Globus pallidus (tissue), 1 donor: ENCODE results near the gene ZFTA.
"Not testable (repeated sequence)": the region's sequence is repeated elsewhere in the genome, so short reads cannot be mapped to it uniquely, and the experiment has no call there.

ENCODE experiments used
- DNase-seq: peaks from one replicate; pipeline ENCODE4 v3.0.0-alpha.2; 2015; ENCODE audit warnings: low spot score

Gene ZFTA

DNA sequence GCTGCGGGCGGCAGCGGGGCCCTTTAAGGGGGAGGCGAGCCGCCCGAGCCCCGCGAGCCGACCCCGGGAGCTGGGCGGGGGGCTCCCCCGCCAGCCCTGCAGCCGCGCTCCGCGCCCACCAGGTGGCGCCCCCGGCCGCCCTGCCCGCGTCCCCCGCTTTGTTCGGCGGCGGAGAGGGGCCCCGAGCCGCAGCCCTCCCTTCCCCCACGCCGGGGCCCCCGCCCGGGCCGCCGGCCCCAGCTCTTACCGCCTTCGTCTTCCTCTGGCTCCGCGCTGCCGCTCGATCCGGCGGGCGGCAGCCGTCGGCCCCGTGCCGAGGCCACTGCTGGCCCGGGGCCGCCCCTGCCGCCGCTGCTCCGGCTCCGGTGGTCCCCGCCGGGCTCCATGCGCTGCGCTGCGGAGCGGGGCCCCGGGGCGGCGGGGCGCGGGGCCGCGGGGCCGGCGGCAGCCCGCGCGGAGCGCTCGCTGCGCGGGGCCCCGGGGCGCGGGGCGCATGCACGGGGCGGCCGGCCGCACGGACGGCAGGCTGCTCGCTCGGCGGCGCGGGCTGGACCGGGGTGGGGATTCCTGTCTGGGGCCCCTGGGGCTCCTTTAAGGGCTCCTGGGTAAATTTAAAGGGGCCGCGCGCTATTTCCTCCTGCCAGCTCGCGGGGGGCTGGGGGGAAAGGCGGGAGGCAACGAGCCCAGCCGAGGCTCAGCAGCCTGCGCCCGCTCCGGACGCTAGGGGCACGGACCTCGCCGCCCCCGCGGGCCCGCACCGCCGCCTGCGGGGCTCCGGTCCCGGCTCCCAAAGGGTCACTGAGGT, at the start of gene ZFTA:
ZFTA (minus strand) TSS at position 539 of the 805 bp plus-strand sequence; CDS start at position 386, 153 bp downstream.
- peak; percentile 40 for DNase-seq

DNA sequence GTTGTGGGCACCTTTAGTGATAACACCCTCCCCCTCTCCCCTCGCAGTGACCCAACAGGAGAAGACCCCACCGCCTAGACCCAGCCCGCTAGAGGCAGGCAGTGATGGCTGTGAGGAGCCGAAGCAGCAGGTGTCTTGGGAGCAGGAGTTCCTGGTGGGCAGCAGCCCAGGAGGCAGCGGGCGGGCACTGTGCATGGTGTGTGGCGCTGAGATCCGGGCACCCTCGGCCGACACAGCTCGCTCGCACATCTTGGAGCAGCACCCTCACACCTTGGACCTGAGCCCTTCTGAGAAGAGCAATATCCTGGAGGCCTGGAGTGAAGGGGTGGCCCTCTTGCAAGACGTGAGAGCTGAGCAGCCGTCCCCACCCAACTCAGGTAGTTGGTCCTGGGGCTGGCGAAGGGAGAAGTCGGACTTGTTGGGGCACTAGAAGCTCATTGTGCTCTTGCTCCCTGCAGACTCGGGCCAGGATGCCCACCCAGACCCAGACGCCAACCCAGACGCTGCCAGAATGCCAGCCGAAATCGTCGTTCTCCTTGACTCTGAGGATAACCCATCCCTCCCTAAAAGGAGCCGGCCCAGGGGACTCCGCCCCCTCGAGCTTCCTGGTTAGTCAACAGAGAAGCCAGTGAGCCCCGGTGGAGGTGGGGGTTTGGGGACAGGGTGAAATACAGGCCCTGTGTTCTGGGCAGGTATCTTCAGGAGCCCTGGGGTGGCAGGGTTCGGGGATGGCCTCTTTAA, 49.4 kb upstream of the ZFTA start:
- DNase-seq, result no peak

DNA sequence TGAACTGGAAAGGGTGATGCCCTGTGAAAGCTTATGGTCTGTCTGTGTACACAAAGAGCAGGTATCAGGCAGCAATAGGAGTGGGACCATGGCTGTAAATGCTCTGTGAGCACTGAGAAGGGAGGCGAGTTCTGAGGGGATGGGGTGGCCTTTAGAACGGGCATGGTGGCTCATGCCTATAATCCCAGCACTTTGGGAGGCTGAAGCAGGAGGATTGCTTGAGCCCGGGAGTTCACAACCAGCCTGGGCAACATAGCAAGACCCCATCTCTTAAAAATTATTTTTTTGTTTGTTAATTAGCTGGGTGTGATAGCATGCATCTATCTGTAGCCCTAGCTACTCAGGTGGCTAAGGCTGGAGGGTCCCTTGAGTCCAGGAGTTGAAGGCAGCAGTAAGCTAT, 48.2 kb upstream of the ZFTA start:
- no peak for DNase-seq

DNA sequence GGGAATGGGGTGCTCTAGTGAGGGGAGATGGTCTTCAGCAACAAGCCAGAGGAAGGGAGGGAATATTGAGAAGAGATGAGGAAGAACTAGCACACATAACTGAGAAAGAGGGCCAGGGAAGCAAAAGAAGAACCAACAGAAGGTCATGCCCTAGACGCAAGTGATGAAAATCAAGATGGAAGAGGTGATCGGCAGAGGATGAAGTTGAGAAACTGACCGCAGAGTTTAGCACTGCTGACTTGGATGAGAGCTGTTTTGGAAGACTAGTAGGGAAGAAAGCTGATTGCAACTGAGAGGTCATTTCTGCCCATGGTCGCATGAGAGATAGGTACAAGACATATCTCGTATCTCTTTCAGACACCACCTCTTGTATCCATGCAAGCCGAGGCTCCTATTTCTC, 47.6 kb upstream of the ZFTA start:
- DNase-seq, result no peak

DNA sequence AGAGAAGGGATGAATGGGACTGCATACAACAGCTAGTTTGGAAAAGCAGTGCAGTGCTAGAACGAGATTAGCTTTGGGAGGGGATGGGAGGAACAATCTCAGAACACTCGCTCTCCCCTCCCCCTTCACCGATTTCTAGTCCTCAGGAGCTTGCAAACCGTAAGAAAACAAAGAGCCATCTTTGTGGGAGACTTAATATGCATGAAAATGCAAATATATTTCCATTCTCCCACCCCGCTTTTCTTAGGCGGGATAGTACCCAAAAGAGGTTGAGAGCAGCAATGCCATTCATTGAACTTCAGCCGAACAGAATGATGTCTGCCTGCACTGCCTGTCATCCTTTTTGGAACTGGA, 45.8 kb upstream of the ZFTA start:
- no peak for DNase-seq

DNA sequence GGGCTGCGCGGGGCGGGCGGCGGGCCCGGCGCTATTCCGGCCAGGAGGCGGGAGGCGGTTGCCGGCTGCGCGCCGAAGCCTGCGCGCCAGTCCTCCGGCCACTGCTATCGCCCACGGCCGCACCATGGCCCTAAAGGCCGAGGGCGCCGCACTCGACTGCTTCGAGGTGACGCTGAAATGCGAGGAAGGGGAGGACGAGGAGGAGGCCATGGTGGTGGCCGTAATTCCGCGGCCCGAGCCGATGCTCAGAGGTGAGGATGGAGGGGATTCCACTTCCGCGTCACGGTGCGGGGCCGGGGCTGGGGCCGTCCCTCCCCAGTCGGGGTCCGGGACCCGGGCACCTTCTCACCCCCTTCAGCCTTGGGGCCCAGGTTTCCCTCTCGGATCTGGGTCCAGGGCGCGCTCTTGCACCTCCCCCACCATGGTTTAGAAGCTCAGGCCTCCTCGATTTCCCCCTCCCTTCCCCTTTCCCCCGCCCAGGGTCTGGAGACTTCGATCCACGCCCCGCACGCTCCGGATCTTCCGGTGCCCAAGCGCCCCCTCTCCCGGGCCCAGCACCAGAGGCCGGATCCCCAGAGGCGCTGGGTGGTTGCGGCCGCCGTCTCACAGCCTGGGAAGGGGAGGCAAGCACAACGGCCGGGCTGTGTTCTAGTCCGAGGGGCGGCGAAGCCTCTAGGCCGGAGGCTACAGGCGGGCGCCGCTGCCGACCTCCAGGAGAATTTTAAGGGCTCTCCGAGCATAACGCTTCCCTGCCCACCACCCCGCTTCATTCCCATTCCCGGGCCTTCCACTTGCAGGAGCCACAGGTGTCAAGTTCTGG, 45.2 kb upstream of the ZFTA start:
- DNase-seq, result peak; percentile 51

DNA sequence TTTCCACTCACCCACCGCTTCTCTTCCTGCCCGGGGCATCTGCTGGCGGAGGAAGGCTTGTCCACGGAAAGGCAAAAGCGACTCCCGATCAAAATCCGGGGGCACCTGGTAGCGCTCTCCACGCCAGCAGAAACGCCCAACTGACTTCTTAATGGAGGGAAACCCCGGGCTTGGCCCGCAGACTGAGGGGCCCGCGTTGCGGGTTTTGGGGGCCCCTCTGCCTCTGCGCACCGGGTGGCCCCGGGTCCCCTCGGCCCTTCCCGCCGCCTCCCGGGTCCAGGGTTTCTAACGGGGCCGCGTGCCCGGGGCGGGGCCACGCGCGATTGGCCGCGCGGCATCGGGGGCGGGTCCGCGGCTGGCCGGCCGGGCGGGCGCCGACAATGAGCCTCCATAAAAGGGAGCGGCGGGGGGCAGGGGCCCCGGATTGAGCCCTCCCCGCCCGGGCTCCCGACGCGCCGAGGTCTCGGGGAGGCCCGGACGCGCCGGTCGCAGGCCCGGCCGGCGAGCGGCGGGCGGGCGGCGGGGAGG, 44.5 kb upstream of the ZFTA start, which contains the start of gene SPINDOC:
SPINDOC (plus strand) TSS at position 422 of the 528 bp plus-strand sequence. CDS start 231 bp downstream, outside the sequence.
- peak; percentile 79 for DNase-seq

DNA sequence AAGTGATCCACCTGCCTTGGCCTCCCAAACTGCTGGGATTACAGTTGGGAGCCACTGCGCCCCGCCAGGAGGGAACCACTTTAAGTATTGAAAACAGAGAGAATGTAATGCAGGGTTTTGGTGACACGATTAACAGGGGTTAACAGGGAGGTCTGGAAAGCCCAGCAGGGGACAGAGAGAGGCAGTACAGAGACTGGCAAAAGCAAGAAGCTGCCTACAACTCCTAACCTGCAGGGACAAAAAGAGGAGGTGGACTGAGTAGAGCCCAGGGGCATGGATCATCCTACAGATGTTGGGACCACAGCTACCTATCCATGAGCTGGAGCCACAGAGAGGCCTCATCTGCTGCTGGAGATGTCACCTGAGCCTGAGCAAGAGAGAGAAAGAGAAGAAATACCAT, 42.9 kb upstream of the ZFTA start:
- no peak for DNase-seq

DNA sequence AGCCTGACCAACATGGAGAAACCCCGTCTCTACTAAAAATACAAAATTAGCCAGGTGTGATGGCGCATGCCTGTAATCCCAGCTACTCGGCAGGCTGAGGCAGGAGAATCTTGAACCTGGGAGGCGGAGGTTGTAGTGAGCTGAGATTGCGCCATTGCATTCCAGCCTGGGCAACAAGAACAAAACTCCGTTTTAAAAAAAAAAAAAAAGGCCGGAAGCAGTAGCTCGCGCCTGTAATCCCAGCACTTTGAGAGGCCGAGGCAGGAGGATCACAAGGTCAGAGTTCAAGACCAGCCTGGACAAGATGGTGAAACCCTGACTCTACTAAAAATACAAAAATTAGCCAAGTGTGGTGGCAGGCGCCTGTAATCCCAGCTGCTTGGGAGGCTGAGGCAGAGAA, 41.8 kb upstream of the ZFTA start:
- not testable (repeated sequence) for DNase-seq

DNA sequence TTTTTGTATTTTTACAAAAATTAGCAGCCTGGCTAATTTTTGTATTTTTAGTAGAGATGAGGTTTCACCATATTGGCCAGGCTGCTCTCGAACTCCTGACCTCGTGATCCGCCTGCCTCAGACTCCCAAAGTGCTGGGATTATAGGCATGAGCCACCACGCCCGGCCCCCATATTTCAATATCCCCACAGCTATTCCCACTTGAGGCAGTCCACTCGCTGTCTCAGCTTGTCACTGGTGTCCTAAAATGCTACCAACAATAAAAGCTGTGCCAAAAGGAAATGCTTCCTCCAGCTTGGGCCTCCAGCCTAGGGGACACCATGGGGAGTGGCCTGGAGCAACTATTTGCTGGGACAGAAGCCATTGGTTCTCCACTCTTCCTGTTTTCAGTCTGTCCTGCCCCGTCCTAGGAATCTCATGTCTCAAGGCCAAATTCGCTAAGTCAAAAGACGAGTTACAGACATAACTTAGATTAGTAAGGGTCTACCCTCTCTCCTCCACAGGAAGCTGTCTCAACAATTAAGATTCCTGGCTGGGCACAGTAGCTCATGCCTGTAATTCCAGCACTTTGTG, 37.4 kb upstream of the ZFTA start:
- DNase-seq, result no peak

DNA sequence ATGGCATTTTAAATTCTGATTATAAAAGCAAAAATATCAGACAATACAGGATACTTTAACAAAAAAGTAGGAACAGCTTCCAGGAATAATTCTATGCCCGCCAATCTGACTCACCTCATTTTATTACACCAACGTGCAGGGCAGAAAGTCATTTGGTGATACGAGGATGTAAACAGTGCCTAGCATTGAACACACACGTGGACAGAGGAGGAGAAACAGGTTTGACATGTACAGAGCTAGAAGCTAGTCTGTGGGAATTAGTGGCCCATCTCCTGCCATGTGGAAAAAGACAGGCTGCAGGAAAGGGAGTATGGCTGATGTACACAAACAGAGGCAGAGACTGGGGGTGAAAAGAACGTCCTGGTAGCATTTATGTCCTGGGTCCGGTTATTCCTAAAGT, 35.7 kb upstream of the ZFTA start:
- DNase-seq, result no peak

DNA sequence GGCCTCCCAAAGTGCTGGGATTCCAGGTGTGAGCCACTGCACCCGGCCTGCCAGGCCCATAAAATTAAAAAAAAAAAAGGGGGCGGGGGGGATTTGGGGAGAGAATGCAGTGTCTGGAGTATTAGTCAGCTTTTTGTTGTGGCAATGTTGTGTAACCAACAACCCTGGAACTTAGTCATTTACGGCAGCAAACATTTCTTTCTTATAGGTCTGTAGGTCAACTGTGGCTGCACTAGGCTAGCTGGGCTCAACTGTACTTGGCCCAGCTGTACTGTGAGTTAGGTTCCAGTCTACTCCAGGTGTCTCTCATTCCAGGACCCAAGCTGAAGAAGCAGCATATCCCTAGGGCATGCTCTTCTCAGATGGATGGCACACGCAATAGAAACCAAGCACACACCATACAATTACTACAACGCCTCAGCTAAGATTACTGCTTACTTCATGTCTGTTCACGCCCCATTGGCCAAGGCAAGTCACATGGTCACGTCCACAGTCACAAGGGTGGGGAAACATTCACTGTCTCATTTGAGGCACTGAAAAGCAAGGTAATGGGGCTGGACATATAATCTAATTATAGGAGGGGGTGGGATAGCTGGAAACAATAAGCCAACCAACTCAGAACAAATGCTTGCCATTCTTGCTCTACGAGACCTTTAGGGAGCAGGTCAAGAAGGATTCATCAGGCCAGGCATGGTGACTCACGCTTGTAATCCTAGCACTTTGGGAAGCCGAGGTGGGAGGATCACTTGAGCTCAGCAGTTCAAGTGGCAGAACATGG, 34.3 kb upstream of the ZFTA start:
- no peak for DNase-seq

DNA sequence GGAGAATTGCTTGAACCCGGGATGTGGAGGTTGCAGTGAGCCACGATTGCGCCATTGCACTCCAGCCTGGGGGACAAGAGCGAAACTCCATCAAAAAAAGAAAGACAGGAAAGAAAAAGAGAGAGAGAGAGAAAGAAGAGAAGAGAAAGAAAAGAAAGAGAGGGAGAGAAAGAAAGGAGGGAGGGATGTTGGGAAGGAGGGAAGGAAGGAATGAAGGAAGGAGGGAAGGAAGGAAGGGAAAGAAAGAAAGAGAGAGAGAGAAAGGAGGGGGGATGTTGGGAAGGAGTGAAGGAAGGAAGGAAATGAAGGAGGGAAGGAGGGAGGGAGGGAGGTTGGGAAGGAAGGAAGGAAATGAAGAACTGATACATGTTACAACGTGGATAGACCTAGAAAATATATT, 32.3 kb upstream of the ZFTA start:
- no peak for DNase-seq

DNA sequence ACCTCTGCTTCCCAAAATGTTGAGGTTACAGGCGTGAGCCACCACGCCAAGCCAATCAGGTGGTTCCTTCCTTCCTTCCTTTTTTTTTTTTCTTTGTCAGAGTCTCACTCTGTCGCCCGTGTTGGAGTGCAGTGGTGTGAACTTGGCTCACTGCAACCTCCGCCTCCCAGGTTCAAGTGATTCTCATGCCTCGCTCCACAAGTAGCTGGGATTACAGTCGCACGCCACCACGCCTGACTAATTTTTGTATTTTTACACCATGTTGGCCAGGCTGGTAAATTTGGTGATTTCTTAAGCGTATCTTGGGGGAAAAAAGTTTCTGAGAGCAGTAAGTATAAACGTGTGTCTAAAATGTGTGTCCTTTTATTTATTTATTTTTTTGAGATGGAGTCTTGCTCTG, 26.5 kb upstream of the ZFTA start:
- DNase-seq, result no peak

DNA sequence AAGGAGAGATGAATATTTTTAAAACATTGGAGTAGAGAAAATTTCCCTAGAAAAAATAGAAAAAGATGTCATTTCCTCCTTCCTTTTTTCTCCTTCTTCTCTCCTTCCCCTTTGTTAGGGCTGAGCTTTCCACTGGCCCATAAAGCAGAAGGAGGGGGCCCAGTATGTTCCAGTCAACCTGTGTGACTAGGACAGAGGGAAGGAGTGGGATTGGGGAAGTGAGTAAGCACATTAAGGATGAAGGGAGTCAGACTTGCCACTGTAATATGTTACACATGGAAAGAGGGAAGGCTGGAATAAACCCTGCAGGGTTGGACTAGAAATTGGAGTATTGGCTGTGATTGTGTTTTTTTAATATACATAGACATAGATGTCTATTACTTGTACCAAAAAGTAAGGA, 24.6 kb upstream of the ZFTA start:
- DNase-seq, result no peak

DNA sequence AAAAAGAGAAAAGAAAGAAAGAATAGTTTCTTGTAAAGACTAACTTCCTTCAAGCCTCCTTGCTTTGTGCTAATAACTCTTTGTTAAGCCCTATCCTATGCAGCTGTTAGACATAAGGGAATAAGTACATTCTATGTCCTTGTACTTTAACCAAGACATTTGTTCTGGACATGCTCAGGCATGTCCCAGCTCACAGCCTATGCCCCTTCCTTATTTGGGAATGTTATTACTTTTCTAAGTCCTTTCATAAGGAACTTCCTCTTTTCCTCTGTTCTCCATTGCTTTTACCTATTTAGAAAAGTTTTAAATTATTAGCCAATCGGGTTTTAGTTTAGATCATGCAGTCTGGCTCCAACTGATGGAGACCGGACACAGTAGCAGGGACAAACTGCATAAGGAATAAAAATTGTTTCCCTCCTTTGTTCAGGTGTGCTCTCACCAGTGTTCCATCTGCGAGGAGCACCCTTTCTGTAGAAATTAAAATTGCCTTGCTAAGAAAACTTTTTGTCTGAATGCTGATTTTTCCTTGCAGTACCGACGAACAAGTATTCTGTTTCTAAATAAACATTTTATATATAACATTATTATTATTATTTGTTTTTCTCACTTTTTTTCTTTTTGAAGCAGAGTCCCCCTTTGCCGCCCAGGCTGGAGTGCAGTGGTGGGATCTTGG, 23.1 kb upstream of the ZFTA start:
- no peak for DNase-seq

DNA sequence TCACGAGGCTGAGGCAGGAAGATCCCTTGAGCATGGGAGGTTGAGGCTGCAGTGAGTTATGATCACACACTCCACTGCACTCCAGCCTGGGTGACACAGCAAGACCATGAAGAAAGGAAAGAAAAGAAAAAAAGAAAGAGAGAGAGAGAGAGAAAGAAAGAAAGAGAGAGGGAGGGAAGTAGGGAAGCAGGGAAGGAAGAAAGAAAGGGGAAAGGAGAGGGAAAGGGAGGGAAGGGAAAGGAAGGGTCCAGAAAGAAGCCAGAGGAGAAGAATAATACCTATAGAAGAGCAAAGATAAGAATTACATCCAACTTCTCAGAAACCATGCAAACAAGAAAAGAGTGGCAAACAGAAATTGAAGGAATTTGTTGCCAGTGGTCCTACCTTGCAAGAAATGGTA, 17.2 kb upstream of the ZFTA start:
- DNase-seq, result no peak

DNA sequence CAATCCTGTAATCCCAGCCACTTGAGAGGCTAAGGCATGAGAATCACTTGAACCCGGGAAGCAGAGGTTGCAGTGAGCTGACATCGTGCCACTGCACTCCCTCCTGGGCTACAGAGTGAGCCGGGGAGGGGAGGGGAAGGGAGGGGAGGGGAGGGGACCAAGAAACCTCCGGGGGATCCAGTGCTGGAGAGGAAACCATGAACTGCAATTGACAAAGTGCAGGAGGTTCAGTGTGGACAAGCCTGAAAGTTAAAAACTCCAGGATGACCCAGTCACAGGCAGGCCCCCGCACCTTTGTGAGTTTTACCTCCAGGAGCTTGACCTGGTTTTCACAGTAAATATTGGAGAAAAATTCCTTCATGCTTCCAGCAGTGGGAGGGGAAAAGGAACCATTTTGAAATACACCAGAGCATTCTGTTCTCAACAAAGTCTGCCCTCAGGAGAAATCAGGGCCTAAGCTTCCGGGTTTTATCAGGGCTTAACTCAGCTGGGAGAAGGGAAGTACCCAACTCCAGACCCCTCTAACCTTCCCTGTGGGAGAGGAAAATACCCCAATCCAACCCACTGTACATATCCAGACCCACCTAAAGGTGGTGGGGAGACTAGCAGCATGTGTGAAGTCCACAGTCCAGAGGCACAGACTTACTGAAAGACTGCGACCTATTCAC, 15.5 kb upstream of the ZFTA start:
- no peak for DNase-seq

DNA sequence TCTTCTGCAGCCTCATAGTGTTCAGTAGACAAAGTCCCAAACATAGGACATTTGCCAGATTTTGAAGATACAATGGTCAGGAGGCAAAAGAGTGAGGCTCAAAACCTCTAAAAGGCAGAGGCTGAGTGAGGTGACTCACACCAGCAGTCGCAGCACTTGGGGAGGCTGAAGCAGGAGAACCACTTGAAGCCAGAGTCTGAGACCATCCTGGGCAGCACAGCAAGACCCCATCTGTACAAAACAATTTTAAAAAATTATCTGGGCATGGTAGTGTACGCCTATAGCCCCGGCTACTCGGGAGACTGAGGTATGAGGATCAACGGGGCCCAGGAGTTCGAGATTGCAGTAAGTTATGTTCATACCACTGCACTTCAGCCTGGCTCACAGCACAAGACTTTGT, 14.2 kb upstream of the ZFTA start:
- DNase-seq, result no peak

DNA sequence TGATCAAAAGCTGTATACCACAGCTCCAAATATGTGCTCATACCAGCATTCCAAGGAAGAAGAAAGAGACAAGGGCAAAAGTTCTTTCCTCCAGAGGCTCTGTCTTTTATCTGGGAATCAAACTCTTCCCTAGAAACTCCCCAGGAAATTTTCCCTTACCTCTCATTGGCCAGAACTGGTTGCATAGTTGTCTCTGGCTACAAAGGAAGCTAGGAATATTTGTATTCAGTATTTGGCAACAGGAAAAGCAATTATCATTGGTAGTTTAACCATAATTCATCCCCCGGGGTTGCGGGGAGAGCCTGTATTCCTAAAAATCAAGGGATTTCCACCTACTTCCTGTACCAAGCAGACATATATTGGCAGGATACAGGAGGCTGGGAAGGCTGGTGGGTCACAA, 10.5 kb upstream of the ZFTA start:
- no peak for DNase-seq
